Osteoblast (primary cell): ENCODE results near the gene RBKS. TPM values are rescaled to one million over a fixed set of nuclear protein-coding genes. Genes with fewer than 3 reads are reported as not detected.

ENCODE experiments used
- DNase-seq: peaks from one replicate; pipeline ENCODE4 v3.0.0; 2011; ENCODE audit warnings: low spot score, mixed read lengths; ENCODE audit not compliant: insufficient read length; ENCODE audit errors: missing footprints
- H2AFZ ChIP-seq: 2 replicates; pipeline ENCODE4 v1.6.0; 2011; ENCODE audit warnings: mild to moderate bottlenecking, low read length
- H3K27ac ChIP-seq: 2 replicates; pipeline ENCODE4 v1.5.1; 2011; ENCODE audit warnings: mild to moderate bottlenecking, low read depth, low read length, moderate library complexity
- H3K27me3 ChIP-seq: 2 replicates; pipeline ENCODE4 v1.6.0; 2012; ENCODE audit warnings: mild to moderate bottlenecking, control low read depth, inconsistent platforms, low read length, moderate library complexity; ENCODE audit not compliant: insufficient read depth
- H3K36me3 ChIP-seq: 2 replicates; pipeline ENCODE4 v1.5.1; 2011; ENCODE audit warnings: mild to moderate bottlenecking, low read length, control low read depth, moderate library complexity; ENCODE audit not compliant: insufficient read depth
- H3K4me1 ChIP-seq: 2 replicates; pipeline ENCODE4 v1.5.1; 2011; ENCODE audit warnings: mild to moderate bottlenecking, low read length, control low read depth, moderate library complexity; ENCODE audit not compliant: insufficient read depth
- H3K4me2 ChIP-seq: 2 replicates; pipeline ENCODE4 v1.6.0; 2011; ENCODE audit warnings: mild to moderate bottlenecking, low read length; ENCODE audit not compliant: insufficient read depth
- H3K4me3 ChIP-seq: fragments of 200-600 bp; sonication (generic); 3 replicates; pipeline ENCODE4 v1.5.1; 2012; ENCODE audit warnings: mild to moderate bottlenecking, low read length, inconsistent platforms; ENCODE audit not compliant: insufficient read depth
- H3K79me2 ChIP-seq: 2 replicates; pipeline ENCODE4 v1.6.0; 2012; ENCODE audit warnings: mild to moderate bottlenecking, low read length, control low read depth, inconsistent platforms; ENCODE audit not compliant: insufficient read depth
- H3K9me3 ChIP-seq: 2 replicates; pipeline ENCODE4 v1.5.1; 2011; ENCODE audit warnings: low read depth, low read length, control low read depth
- H4K20me1 ChIP-seq: 2 replicates; pipeline ENCODE4 v1.6.0; 2012; ENCODE audit warnings: mild to moderate bottlenecking, low read length, control low read depth; ENCODE audit not compliant: insufficient read depth
- total RNA-seq: library from RNA; depleted of rRNA; stranded (reverse); fragments of >200 nt; gene quantifications from 2 replicates; pipeline ENCODE4 v1.2.3, GENCODE V29; 2012
- TF ChIP-seq, protein P1 (sequence below): IDR thresholded peaks from 2 replicates; pipeline ENCODE4 v1.5.1; 2011; ENCODE audit warnings: mild to moderate bottlenecking, low read depth, low read length, moderate library complexity; ENCODE audit errors: extremely low read depth

The RBKS gene
- total RNA-seq, 1 donor, result 1.1 TPM

DNA sequence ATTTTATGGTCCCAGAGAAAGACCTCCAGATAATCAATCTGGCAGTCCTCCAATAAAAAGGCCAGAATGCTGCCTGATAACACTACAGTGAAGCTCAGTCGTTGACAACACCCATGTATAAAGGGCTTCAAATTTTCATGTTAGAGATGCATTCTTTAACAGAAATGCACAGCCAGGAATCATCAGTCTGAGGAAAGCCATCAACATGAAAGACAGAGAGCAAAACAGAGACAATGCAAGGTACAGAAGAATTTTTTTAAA, 14.1 kb upstream of the RBKS start:
- H3K9me3 ChIP-seq, result no peaks in the 10 kb centered on the region
- H3K36me3 ChIP-seq, result no peaks in the 10 kb centered on the region
- H3K79me2 ChIP-seq, result peaks cover 7% of the 10 kb centered on the region
- no peak overlapping the region for H3K4me3 ChIP-seq
- no peak overlapping the region for H2AFZ ChIP-seq
- no peaks in the 10 kb centered on the region for H4K20me1 ChIP-seq
- H3K27me3 ChIP-seq, result no peaks in the 10 kb centered on the region
- no peak for DNase-seq
- no peak overlapping the region for H3K27ac ChIP-seq
- H3K4me2 ChIP-seq, result no peak overlapping the region
- TF ChIP-seq, protein P1, sequence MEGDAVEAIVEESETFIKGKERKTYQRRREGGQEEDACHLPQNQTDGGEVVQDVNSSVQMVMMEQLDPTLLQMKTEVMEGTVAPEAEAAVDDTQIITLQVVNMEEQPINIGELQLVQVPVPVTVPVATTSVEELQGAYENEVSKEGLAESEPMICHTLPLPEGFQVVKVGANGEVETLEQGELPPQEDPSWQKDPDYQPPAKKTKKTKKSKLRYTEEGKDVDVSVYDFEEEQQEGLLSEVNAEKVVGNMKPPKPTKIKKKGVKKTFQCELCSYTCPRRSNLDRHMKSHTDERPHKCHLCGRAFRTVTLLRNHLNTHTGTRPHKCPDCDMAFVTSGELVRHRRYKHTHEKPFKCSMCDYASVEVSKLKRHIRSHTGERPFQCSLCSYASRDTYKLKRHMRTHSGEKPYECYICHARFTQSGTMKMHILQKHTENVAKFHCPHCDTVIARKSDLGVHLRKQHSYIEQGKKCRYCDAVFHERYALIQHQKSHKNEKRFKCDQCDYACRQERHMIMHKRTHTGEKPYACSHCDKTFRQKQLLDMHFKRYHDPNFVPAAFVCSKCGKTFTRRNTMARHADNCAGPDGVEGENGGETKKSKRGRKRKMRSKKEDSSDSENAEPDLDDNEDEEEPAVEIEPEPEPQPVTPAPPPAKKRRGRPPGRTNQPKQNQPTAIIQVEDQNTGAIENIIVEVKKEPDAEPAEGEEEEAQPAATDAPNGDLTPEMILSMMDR, result no peak
- peaks cover 12% of the 10 kb centered on the region for H3K4me1 ChIP-seq

DNA sequence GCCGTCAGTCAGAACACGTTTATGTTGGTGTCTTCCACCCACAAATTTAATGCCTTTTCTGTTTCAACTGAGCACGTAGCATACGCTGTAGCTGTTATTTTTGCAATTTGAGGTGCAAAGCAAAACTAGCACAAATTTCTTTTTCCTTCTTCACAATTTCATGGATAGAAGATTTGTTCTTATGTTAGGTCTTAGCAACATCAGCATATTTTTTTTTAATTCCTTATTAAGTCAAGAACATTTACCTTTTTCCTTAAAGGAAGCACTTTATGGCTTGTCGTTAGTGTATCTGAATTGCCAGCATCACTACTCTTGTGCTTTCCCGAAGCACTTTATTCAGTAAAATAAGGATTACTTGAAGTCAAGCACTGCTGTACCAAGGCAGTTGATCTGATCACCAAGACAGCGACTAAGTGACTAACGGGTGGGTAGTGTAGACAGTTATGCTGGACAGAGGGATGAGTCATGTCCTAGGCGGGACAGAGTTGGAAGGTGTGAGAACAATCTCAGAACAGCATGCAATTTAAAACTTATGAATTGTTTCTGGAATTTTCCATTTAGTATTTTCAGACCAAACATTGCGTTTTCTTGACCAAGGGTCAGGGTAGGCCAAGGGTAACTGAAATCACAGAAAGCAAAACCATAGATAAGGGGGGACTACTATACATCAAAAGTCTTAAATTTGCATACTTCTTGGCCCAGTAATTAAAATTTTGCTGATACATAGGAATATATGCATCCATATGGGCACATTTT, 13.6 kb upstream of the RBKS start:
- TF ChIP-seq, protein P1, result no peak
- Histone ChIP-seq H2AFZ (no peak overlapping the region), H3K9me3 (no peaks in the 10 kb centered on the region), H3K4me1 (peaks cover 12% of the 10 kb centered on the region), H3K79me2 (peaks cover 7% of the 10 kb centered on the region), H3K36me3 (no peaks in the 10 kb centered on the region), H3K4me3 (no peak overlapping the region), H3K4me2 (no peak overlapping the region), H4K20me1 (no peaks in the 10 kb centered on the region), H3K27me3 (no peaks in the 10 kb centered on the region), H3K27ac (no peak overlapping the region)
- no peak for DNase-seq

DNA sequence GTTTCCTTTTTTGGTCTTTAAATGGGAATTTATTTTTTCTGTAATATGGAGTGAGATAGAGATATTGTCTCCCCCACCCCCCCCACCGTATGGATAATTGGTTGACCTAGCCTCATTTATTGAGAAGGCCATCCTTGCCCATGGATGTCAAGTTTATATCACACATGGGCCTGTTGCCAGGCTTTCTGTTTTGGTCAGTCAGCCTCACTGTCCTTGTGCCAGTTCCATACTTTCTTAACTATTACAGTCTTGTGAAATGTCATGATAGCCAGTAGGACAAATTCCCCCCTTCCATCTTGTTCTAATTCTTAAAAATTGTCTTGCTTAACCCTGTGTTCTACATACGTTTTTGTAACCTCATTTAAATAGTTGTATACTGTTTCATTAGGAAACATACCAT, 12.8 kb upstream of the RBKS start:
- Histone ChIP-seq H3K4me1 (peaks cover 12% of the 10 kb centered on the region), H4K20me1 (no peaks in the 10 kb centered on the region), H3K36me3 (peaks cover 5% of the 10 kb centered on the region), H3K9me3 (no peaks in the 10 kb centered on the region), H3K27ac (no peak overlapping the region), H3K4me3 (no peak overlapping the region), H3K4me2 (no peak overlapping the region), H2AFZ (no peak overlapping the region), H3K79me2 (peaks cover 7% of the 10 kb centered on the region), H3K27me3 (no peaks in the 10 kb centered on the region)
- no peak for DNase-seq
- TF ChIP-seq, protein P1, result no peak

DNA sequence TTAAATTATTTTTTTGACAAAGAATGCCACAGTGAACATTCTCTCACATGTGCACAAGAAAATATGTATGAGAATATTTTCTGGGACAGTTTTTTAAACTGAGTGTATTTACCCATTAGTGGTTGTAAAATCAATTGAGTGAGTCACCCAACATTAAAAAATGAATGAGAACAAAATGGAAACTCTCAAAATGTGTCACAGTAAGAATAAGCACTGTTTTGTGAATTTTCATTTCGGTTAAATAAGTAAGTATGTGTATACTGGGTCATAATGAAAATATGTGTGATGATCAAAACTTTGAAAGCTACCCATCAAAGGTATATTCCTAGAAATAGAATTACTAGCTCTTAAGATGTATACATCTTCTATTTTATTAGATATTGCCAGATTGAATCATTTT, 11.9 kb upstream of the RBKS start:
- Histone ChIP-seq H3K27me3 (no peaks in the 10 kb centered on the region), H2AFZ (no peak overlapping the region), H3K4me2 (no peak overlapping the region), H3K4me1 (peaks cover 12% of the 10 kb centered on the region), H4K20me1 (no peaks in the 10 kb centered on the region), H3K27ac (no peak overlapping the region), H3K9me3 (no peaks in the 10 kb centered on the region), H3K4me3 (no peak overlapping the region), H3K79me2 (peaks cover 5% of the 10 kb centered on the region), H3K36me3 (peaks cover 5% of the 10 kb centered on the region)
- DNase-seq, result no peak
- TF ChIP-seq, protein P1, result no peak
